DMS153 treated with DMSO at 0.1 percent for 48 hours (cell line): ENCODE results near the gene TTYH2.

ENCODE experiments used
- DNase-seq: peaks from one replicate; lab custom pipeline; 2025; ENCODE audit not compliant: unreplicated experiment; lab: John Stamatoyannopoulos, UW

Gene TTYH2

GRCh38 chr17:74192950-74193781 lies 20.2 kb upstream of the TTYH2 start:
- no peak for DNase-seq

GRCh38 chr17:74194682-74195081 lies 18.7 kb upstream of the TTYH2 start:
- no peak for DNase-seq

GRCh38 chr17:74196541-74197317 lies 16.6 kb upstream of the TTYH2 start:
- DNase-seq, result no peak

- no peak for DNase-seq
Observed at GRCh38 chr17:74197801-74198200, 15.6 kb upstream of the TTYH2 start.

DNA sequence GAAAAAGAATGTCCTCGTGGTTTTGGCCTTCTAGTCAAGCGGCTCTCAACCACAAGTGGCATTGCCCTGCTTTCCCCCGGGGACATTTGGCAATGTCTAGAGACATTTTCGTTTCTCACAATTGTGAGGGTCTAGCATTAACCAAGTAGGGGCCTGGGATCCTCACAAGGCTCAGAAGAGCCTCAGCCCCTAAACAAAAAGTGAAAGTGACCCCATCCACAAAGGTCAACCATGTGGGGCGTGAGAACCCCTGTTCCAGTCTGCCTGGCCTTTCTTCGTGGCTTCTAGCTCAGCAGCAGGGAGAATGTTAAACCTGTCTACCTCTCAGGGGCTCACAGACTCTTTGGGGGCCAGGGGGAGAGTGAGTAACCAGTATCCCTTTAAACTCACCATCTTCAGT lies 14.7 kb upstream of the TTYH2 start:
- DNase-seq, result no peak

- no peak for DNase-seq
Observed at GRCh38 chr17:74199306-74200092, 13.9 kb upstream of the TTYH2 start.

- DNase-seq, result no peak
Observed at GRCh38 chr17:74200112-74200511, 13.3 kb upstream of the TTYH2 start.

- peak; percentile 85 for DNase-seq
Observed at GRCh38 chr17:74201250-74201649, 12.1 kb upstream of the TTYH2 start.

DNA sequence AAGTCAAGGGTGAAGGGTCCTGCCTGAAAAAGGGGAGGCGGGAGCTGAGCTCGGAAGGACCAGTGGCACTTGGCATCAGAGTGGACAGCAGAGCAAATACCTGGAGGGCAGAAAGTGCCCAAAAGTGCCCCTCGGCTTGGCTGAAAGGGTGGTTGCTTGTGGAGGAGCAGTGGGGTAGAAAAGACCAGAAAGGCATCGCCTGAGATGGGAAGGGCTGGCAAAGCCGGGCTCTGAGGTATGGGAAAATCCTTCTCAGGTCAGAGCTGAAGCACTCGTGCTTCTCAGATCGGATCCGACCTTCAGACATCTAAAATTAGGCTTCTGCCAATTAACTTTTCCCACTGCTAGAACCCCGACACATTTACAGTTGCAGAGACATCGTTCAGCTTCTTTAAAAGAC lies 11.4 kb upstream of the TTYH2 start:
- DNase-seq, result no peak

- DNase-seq, result peak; percentile 31
Observed at GRCh38 chr17:74202938-74203337, 10.4 kb upstream of the TTYH2 start.

GRCh38 chr17:74203439-74204240 lies 9.7 kb upstream of the TTYH2 start, which contains the start of gene RPL38:
RPL38 (plus strand) TSS chr17:74203678; CDS start chr17:74203956, 278 bp downstream.
- peak; percentile 96 for DNase-seq

DNA sequence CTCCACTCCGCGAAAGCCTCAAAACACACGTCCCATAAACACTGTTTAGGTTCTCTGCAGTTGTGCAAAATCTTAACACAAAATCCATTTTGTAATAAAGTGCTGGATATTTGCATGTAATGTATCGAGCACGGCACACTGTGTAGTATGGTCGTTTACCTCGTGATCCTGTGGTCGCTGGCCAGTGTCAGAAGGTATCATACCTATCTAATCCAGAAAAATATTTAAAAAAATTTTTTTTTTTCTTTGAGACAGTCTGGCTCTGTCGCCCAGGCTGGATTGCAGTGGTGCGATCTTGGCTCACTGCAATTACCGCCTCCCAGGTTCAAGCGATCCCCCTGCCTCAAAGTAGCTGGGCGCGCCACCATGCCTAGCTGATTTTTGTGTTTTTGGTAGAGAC lies 8.9 kb upstream of the TTYH2 start:
- DNase-seq, result no peak

- no peak for DNase-seq
Observed at GRCh38 chr17:74205274-74205673, 8.1 kb upstream of the TTYH2 start.

GRCh38 chr17:74206332-74206818 lies 7.0 kb upstream of the TTYH2 start:
- DNase-seq, result no peak

DNA sequence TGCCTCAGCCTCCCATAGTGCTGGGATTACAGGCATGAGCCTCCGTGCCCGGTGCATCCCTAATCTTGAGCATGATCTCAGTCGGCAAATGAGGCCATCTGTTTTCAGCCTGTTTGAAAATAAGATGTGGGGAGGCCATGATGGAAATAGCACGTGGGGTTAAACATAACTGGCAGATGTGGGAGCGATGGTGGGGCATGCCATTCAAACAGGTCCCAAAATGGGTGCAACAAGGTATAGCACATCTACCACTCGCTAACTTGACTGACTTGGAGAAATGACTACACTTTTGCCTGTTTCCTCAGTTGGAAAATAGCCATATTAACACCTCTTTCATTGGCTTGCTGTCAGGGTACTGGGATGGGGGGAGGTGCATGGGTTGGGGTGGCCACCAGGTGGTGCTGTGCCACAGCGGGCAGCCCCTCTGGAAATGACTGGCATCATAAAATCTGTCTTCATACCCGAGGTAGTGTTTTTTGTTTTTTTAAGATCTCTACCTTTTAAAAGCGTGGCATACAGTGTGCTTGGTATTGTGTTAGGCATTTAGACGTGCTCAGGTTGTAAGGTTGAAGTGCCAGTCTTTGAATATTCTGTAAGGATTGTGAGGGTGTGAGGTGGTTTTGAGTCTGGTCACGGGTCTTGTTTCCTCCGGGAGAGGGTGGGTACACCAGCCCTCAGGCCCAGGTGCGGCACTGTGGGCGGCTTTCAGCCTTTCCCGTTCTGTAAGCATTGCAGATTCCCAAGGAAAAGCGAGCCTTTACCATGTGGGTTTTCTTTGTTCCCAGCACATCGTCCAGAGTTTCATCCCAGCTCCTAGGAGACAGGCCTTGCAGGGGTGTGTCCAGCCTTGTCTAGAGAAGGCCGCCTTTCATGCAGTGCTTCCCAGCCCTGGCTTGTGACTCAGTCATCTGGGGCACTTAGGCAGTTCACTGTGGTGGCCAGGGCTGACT lies 2.9 kb upstream of the TTYH2 start:
- peak; percentile 19 for DNase-seq

DNA sequence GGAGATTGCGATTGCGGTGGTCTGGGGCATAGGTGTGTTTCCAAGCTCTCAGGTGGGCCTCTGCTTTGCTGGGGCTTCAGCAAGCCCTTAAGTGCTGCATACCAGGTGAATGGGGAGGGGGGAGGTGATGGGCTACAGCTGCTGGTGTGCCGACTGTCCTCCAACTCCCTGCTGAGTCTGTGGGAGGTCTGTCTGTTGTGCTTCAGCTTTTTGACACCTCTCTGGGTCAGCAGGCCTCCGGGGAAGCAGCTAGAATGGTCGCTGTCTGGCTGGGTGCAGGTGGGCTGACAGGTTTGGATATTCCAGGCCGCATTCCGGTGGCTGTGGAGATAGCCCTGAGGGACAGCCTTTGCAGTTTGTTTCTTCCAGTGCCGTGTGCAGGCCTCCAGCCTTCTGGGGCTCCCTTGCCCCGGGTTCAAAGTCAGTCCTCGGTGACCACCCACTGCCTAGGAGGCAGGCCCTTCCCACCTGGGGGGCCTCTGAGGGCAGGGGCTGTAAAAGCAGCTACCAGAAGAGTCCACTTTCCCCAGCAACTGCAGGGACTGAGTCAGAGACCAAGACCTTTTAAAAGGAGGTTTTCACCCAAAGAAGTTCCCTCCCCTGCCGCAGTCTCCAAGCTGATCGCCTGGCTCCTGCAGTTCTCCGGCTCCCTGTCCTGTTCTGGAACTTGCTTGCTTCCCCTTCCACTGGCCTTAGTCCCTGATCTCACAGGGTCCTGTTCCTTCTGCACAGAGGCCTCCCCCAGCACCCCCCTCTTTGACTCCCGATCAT lies 2.0 kb upstream of the TTYH2 start:
- no peak for DNase-seq

DNA sequence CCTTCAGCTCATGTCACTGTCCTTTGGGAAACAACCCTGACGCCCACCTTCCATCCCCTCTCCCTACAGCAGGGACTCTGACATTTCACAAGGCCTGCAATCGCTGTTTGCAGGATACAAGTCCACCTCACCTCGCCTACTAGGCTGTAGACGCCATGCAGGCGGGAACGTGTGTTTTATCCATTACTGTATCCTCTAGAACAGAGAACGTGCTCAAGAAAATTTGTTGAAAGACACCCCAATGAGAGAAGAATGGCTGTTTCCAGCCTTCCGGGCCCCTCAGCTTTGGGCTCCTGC lies 1.5 kb upstream of the TTYH2 start:
- DNase-seq, result no peak

DNA sequence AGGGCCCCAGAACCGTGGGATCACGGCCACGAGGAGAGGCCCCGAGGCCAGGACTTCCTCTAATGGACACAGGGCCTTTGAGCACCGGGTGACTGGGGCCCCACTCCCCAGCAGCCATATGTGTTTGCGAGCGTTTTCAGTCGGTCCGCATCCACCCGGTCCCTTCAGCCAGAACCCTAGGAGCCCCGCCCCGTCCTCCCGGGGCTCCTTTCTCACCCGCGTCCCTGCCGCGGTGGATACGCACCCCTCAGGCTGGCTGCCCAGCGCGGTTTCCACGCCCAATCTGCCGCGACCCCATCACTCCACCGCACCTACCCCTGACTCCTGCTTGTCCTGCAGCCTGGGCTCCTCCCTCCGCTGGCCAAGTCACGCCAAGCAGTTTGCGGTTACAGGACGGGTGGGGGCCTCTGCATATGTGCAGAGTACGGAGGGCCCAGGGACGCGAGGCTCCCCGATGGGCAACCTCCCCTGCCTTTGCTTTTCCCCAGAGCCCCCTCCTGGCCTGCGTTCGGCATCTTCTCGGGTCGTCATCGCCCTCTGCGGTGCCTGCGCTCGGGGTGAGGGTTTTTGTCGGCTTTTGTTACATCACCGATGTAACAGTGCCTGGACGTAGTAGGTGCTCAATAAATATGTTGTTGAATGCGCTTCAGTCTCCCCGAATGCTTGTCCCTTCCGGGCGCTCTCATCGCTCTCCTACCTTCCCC lies 1.0 kb upstream of the TTYH2 start:
- DNase-seq, result no peak
